ENCODE results near the gene COBLL1. TPM values are rescaled to one million over a fixed set of nuclear protein-coding genes. Genes with fewer than 3 reads are reported as not detected.

Gene COBLL1
- total RNA-seq, 1 donor from 2014 or later, result 4.4 TPM

DNA sequence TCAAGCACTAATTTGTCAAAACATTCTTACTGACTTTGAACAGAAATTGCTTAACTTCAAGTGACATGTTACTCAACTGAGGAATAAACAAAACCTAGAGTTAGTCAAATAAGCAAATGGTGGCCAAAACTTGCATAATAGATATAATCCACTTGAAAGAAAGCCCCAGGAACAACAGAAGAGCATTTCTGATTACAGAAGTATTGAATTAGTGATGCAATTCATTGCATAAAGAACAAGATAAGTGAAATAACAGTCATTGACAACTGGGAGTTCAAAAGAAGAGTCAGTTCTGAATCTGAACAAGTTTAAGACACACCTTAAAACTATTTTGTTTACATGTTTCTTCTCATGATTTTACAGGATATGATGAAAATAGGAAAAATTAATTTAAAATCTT lies 30.8 kb downstream of the COBLL1 start:
- H3K27ac Mint-ChIP-seq (ENCODE audit: unreplicated experiment), result no peak overlapping the region
- H3K9me3 Mint-ChIP-seq, result no peaks in the 10 kb centered on the region
- no peak overlapping the region for H3K4me3 Mint-ChIP-seq
- no peaks in the 10 kb centered on the region for H3K36me3 Mint-ChIP-seq (ENCODE audit: low read depth)
- peaks cover 8% of the 10 kb centered on the region for H3K4me1 Mint-ChIP-seq
- no peak for DNase-seq (ENCODE audit: low read depth, low spot score)
- TF ChIP-seq CTCF (conservative IDR thresholded peaks at IDR 0.05), result no peak
- H3K27me3 Mint-ChIP-seq (ENCODE audit: low read depth), result no peaks in the 10 kb centered on the region

DNA sequence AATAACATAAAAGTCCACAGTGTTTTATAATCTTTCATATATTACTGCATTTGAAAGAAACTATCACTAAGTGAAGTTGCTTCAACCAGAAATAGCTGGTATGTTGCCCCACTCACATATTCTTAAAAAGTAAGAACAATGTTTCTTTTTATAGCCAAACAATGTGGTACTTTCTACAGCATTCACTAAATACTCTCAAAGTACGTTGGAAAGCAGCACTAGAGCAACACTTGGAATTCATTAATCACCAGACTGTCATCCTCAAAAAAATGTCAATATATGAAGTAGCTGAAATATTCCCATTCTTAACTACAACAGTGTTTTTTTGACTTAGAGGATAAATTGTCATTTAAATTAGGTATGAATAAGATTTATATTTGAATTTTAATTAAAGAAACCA lies 32.8 kb downstream of the COBLL1 start:
- peaks cover 8% of the 10 kb centered on the region for H3K4me1 Mint-ChIP-seq
- H3K27me3 Mint-ChIP-seq (ENCODE audit: low read depth), result no peaks in the 10 kb centered on the region
- H3K4me3 Mint-ChIP-seq, result no peak overlapping the region
- peaks cover 2% of the 10 kb centered on the region for H3K9me3 Mint-ChIP-seq
- H3K27ac Mint-ChIP-seq (ENCODE audit: unreplicated experiment), result no peak overlapping the region
- no peaks in the 10 kb centered on the region for H3K36me3 Mint-ChIP-seq (ENCODE audit: low read depth)
- no peak for TF ChIP-seq CTCF (conservative IDR thresholded peaks at IDR 0.05)
- no peak for DNase-seq (ENCODE audit: low read depth, low spot score)

- H3K9me3 Mint-ChIP-seq, result peaks cover 5% of the 10 kb centered on the region
- no peak overlapping the region for H3K4me3 Mint-ChIP-seq
- no peak for DNase-seq (ENCODE audit: low read depth, low spot score)
- H3K27ac Mint-ChIP-seq (ENCODE audit: unreplicated experiment), result no peak overlapping the region
- peaks cover 5% of the 10 kb centered on the region for H3K4me1 Mint-ChIP-seq
- no peaks in the 10 kb centered on the region for H3K27me3 Mint-ChIP-seq (ENCODE audit: low read depth)
- no peaks in the 10 kb centered on the region for H3K36me3 Mint-ChIP-seq (ENCODE audit: low read depth)
- no peak for TF ChIP-seq CTCF (conservative IDR thresholded peaks at IDR 0.05)
These were observed 37.7 kb downstream of the COBLL1 start for GRCh38 chr2:164803776-164804466.

DNA sequence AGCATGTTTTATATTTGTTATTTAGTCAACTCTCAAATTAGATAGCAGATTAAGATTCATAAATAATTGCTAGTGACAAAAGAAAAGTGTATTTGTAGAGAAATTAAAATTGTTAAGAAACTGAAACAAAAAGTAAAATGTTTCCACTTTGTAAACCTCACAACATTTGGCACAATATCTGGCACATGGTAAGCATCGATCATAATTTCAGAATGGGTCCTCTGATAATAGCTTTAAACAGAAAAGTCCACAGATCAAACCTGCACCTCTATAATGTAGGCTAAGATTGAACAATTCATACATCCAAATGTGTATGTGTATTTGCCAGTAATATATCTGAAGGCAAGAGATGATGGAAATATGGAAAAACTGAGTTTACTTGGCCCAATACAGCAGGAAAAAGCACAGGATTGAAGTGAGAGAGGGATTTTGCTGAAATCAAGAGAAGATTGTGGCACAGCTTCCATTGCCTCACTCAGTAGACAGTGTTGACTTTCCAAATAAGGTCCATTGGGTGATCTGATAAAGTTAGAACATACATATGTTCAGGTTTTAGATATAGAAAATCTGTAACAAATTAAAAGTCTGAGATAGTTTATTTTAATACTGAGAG lies 39.4 kb downstream of the COBLL1 start:
- TF ChIP-seq CTCF (conservative IDR thresholded peaks at IDR 0.05), result no peak
- no peak overlapping the region for H3K4me3 Mint-ChIP-seq
- H3K27me3 Mint-ChIP-seq (ENCODE audit: low read depth), result no peaks in the 10 kb centered on the region
- H3K27ac Mint-ChIP-seq (ENCODE audit: unreplicated experiment), result no peak overlapping the region
- H3K36me3 Mint-ChIP-seq (ENCODE audit: low read depth), result no peaks in the 10 kb centered on the region
- H3K9me3 Mint-ChIP-seq, result peaks cover 5% of the 10 kb centered on the region
- H3K4me1 Mint-ChIP-seq, result no peaks in the 10 kb centered on the region
- DNase-seq (ENCODE audit: low read depth, low spot score), result no peak

DNA sequence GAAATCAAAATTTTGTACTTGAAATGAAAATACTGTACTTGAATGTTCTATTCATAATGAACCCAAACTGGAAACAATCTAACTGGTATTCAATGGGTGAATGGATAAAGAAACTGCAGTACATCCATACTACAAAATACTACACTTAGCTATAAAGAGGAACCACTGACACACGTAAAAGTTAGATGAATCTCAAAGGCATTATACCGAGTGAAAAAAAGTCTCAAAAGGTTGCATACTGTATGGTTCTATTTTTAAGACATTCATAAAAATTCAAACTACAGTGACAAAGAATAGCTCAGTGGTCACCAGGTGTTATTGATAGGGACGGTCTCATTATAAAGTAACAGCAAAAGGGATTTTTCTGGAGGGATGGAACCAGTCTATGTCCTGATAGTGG lies 41.1 kb downstream of the COBLL1 start:
- DNase-seq (ENCODE audit: low read depth, low spot score), result no peak
- no peaks in the 10 kb centered on the region for H3K4me1 Mint-ChIP-seq
- peaks cover 5% of the 10 kb centered on the region for H3K9me3 Mint-ChIP-seq
- H3K4me3 Mint-ChIP-seq, result no peak overlapping the region
- TF ChIP-seq CTCF (conservative IDR thresholded peaks at IDR 0.05), result no peak
- no peaks in the 10 kb centered on the region for H3K36me3 Mint-ChIP-seq (ENCODE audit: low read depth)
- no peak overlapping the region for H3K27ac Mint-ChIP-seq (ENCODE audit: unreplicated experiment)
- H3K27me3 Mint-ChIP-seq (ENCODE audit: low read depth), result no peaks in the 10 kb centered on the region
